Activated CD8-positive, alpha-beta T cell treated with anti-CD3 and anti-CD28 coated beads, Interleukin-2, amount 10 ng/mL, durations not matched to agents 7 days and 5 days (primary cell): ENCODE data around the gene MRPL19. TPM values are rescaled to one million over a fixed set of nuclear protein-coding genes. Genes with fewer than 3 reads are reported as not detected.

Experiments
- total RNA-seq, 2 experiments: library from RNA; stranded (reverse); gene quantifications; one replicate each; pipeline ENCODE4 v1.2.3, GENCODE V29; 2021

The MRPL19 gene
- total RNA-seq, 2 experiments from 2014 or later, result 39.5 to 42.4 TPM

Other genes with a start within 250 kb of the MRPL19 start
- gene EVA1A, start 85.8 kb upstream of the MRPL19 start, total RNA-seq, result not detected
- gene GCFC2, start 64.1 kb downstream of the MRPL19 start, total RNA-seq, result 10 to 100 TPM; 20.6 to 21.9 TPM